ENCODE measurements around the gene CCDC51.

CCDC51 gene

DNA sequence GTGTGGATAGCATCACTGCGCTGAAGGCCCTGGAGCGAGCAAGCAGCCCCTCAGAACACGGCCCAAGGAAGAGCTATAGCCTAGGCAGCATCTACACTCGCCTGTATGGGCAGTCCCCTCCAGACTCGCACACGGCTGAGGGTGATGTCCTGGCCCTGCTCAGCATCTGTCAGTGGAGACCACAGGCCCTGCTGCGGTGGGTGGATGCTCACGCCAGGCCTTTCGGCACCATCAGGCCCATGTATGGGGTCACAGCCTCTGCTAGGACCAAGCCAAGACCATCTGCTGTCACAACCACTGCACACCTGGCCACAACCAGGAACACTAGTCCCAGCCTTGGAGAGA is 27.2 kb upstream of the CCDC51 start:
- TF ChIP-seq, protein P1, sequence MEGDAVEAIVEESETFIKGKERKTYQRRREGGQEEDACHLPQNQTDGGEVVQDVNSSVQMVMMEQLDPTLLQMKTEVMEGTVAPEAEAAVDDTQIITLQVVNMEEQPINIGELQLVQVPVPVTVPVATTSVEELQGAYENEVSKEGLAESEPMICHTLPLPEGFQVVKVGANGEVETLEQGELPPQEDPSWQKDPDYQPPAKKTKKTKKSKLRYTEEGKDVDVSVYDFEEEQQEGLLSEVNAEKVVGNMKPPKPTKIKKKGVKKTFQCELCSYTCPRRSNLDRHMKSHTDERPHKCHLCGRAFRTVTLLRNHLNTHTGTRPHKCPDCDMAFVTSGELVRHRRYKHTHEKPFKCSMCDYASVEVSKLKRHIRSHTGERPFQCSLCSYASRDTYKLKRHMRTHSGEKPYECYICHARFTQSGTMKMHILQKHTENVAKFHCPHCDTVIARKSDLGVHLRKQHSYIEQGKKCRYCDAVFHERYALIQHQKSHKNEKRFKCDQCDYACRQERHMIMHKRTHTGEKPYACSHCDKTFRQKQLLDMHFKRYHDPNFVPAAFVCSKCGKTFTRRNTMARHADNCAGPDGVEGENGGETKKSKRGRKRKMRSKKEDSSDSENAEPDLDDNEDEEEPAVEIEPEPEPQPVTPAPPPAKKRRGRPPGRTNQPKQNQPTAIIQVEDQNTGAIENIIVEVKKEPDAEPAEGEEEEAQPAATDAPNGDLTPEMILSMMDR (IDR thresholded peaks at IDR 0.05): no peak

DNA sequence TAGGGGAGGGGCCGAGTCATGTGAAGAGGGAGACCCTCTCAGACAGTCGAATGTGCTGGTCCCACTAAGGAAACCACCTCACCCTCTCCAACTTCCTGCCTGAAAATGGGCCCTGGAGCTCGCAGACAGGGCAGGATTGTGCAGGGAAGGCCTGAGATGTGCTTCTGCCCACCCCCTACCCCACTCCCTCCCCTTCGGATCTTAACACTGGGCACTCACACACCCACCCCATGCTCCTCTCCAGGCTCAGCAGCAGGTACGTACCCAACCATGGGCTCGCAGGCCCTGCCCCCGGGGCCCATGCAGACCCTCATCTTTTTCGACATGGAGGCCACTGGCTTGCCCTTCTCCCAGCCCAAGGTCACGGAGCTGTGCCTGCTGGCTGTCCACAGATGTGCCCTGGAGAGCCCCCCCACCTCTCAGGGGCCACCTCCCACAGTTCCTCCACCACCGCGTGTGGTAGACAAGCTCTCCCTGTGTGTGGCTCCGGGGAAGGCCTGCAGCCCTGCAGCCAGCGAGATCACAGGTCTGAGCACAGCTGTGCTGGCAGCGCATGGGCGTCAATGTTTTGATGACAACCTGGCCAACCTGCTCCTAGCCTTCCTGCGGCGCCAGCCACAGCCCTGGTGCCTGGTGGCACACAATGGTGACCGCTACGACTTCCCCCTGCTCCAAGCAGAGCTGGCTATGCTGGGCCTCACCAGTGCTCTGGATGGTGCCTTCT is 26.6 kb upstream of the CCDC51 start:
- TF ChIP-seq, protein P1 (IDR thresholded peaks at IDR 0.05): no peak

GRCh38 chr3:48465531-48466378 is 25.8 kb upstream of the CCDC51 start:
- TF ChIP-seq, protein P1 (IDR thresholded peaks at IDR 0.05): no peak; the same call in 1 of the 2 replicates

DNA sequence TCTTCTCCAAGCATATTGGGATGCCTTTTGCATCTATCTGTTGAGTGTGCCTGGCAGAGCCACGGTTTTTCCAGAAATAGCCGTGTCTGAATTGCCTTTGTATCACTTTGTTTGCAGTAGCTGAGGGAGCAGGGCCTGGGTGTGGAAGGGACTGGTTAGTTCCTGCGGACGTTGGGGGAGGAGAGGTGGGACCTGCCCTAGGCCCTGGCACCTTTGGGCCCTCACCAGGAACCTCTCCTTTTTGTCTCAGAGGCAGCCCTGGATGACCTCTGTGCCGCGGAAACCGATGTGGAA is 25.3 kb upstream of the CCDC51 start:
- TF ChIP-seq, protein P1 (IDR thresholded peaks at IDR 0.05): peak; percentile 86; the same call in 1 of the 2 replicates

GRCh38 chr3:48464713-48465221 is 24.8 kb upstream of the CCDC51 start:
- TF ChIP-seq, protein P1 (IDR thresholded peaks at IDR 0.05): no peak

DNA sequence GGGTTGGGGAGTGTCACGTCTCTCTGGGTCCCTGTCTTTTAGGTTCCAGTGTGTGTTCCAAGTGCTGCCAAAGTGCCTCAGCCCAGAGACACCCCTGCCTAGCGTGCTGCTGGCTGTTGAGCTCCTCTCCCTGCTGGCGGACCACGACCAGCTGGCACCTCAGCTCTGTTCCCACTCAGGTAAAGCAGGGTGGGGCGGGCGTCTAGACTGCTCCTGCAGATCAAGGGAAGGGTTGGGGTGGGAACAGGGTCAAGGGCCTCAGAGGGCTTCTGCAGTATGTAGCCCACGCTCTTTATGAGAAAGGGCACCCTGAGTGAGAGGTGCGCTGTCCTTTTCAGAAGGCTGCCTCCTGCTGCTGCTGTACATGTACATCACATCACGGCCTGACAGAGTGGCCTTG is 23.8 kb upstream of the CCDC51 start:
- TF ChIP-seq, protein P1 (IDR thresholded peaks at IDR 0.05): no peak

DNA sequence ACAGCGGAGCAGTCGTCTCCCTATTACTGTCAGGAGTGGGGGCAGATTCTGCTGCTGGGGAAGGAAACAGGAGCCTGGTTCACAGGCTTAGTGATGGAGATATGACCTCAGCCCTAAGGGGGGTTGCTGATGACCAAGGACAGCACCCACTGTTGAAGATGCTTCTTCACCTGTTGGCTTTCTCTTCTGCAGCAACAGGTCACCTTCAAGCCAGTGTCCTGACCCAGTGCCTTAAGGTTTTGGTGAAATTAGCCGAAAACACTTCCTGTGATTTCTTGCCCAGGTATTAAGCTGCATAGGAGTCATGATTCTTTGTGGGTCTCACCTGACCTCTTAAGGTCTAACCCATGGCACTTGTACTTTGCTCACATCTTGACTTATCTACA is 20.6 kb upstream of the CCDC51 start:
- TF ChIP-seq, protein P1 (IDR thresholded peaks at IDR 0.05): no peak
